GM12873 (cell line): ENCODE results near the gene TMEM62.

Experiments used
- TF ChIP-seq, protein P1 (sequence below): IDR thresholded peaks from 2 replicates; pipeline ENCODE4 v1.5.1; 2012; ENCODE audit warnings: low read depth, mild to moderate bottlenecking, moderate library complexity, low read length, control low read depth; ENCODE audit not compliant: insufficient read depth; ENCODE audit errors: missing control alignments

The TMEM62 gene

DNA sequence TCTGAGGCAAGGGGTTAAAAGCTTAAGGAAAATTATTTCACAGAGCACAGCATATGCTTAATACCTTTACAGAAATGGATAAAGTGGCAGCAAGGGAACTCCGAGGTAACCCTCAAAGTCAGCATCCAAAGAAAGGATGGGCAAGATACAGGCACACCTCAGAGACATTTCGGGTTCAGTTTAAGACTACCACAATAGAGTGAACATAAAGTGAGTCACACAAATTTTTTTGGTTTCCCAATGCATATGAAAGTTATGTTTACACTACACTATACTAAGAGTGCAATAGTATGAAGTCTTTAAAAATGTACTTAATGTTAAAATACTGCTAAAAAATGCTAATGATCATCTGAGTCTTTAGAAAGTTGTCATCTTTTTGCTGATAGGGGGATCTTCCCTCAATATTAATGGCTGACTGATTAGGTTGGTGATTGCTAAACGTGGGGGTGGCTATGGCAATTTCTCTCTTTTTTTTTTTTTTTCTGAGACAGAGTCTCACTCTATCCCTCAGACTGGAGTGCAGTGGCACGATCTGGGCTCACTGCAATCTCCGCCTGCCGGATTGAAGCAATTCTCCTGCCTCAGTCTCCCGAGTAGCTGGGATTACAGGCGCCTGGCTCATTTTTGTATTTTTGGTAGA lies 37.6 kb upstream of the TMEM62 start:
- TF ChIP-seq, protein P1, sequence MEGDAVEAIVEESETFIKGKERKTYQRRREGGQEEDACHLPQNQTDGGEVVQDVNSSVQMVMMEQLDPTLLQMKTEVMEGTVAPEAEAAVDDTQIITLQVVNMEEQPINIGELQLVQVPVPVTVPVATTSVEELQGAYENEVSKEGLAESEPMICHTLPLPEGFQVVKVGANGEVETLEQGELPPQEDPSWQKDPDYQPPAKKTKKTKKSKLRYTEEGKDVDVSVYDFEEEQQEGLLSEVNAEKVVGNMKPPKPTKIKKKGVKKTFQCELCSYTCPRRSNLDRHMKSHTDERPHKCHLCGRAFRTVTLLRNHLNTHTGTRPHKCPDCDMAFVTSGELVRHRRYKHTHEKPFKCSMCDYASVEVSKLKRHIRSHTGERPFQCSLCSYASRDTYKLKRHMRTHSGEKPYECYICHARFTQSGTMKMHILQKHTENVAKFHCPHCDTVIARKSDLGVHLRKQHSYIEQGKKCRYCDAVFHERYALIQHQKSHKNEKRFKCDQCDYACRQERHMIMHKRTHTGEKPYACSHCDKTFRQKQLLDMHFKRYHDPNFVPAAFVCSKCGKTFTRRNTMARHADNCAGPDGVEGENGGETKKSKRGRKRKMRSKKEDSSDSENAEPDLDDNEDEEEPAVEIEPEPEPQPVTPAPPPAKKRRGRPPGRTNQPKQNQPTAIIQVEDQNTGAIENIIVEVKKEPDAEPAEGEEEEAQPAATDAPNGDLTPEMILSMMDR = no peak

DNA sequence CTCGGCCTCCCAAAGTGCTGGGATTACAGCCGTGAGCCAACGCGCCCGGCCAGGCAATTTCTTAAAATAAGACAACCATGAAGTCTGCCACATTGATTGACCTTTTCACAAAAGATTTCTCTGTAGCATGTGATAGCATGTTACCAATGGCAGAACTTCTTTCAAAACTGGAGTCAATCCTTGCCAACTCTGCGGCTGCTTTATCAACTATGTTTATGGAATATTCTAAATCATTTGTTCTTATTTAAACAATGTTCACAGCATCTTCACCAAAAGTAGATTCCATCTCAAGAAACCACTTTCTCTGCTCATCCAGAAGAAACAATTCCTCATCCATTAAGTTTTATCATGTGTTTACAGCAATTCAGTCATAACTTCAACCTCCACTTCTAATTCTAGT lies 37.0 kb upstream of the TMEM62 start:
- TF ChIP-seq, protein P1 = no peak

DNA sequence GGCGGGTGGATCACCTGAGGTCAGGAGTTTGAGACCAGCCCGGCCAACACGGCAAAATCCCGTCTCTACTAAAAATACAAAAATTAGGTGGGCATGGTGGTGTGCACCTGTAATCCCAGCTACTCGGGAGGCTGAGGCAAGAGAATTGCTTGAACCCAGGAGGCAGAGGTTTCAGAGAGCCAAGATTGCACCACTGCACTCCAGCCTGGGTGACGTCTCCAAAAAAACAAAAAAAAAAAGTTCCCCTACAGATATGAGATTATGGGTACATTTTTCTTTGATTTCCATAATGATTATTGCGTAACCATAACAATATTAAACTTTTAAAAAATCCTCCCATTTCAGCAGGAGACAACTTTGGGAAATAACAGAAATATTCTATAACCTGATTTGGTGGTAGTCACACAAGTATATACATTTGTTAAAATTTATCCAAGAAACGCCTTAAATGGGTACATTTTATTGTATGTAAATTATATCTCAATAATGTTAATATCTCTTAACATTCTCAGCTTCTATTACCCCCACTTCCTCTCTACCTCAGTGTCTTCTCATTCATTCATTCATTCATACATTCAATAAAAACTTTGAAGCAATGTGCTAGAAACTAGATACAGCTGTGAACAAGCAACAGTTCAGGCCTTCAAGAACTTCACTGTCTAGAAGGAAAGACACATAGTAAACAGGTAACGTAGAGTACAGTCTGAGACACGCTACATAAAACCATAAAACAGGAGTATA lies 34.1 kb upstream of the TMEM62 start:
- TF ChIP-seq, protein P1 = no peak

DNA sequence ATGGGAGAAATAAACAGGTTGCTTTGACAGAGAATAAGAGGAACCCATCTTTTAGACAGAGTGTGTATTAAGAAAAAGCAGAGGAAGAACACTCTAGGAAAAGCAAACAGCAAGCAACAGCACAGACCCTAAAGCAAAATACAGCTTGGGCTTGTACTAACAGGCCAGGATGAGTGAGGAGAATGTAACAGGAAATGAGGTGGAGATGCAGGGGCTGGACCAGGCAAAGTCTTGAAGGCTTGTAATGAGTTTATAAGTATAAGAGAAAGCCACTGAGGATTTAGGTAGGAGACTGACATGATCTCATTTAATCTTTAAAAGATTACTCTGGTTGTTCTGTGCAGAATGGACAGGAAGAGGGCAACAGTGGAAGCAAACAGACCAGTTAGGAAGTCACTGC lies 32.4 kb upstream of the TMEM62 start:
- TF ChIP-seq, protein P1 = no peak

DNA sequence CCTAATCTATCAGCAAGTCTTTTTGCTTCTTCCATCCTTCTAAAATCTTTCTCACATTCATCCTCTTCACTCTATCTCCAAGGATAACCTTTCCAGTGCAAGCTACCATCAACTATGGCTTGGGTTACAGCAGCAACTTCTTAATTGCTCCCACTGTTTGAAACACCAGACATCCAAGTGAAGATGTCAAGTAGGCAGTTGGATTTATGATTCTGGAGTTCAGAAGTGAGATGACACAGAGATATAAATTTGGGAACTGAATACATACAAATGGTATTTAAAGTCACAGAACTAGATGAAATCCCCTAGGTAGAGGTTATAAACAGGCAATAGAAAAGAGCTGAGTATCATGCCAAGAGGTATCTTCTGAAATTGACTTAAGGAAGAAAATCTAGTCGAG lies 31.2 kb upstream of the TMEM62 start:
- TF ChIP-seq, protein P1 = no peak

DNA sequence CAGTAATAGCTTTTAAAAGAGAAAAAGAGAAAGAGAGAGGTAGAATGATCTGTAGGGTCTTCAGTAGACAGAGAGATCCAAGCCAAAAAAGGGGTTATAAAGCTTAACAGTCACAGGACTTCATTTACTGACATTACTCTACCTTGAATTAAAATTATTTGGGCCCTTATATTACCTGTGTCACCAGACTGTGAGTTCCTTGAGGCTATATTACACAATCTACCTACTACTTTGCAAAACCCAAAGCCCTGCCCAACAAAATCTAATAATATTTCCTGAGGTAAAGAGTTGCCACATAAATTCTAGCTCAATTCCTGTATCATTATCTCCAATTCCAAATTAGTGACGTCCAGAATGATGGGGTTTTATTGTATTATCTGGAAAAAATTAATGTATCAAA lies 29.5 kb upstream of the TMEM62 start:
- TF ChIP-seq, protein P1 = no peak

DNA sequence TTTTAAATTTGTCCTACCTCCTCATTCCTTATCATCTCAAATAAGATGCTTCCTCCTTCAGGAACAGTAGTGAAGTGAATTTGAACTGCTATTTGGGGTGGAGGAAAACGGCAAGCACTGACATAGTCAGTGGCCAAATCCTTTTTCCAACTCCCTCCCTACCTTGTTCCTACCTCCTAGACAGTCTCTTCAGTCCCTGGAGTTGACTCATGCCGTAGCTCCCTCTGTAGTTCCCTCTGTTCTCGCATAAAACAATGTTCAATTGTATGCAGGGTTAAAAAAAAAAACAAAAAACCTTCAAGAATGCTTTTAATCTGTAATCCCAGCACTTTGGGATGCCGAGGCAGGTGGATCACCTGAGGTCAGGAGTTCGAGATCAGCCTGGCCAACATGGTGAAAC lies 29.0 kb upstream of the TMEM62 start:
- TF ChIP-seq, protein P1 = no peak
